Neural crest cell (in vitro differentiated cells): ENCODE data around the gene TRIM45. TPM values are rescaled to one million over a fixed set of nuclear protein-coding genes. Genes with fewer than 3 reads are reported as not detected.
A peak's percentile ranks its signal among the peaks of the same experiment; 100 is the strongest.

ENCODE experiments used
- DNase-seq: peaks from one replicate; pipeline ENCODE4 v3.0.0; 2021; ENCODE audit warnings: low read depth, mixed read lengths, low spot score
- H3K27ac Mint-ChIP-seq: one replicate; pipeline ENCODE4 v1.8.0; 2021; ENCODE audit warnings: mild to moderate bottlenecking, mixed read lengths; ENCODE audit not compliant: unreplicated experiment
- H3K27me3 Mint-ChIP-seq: 2 replicates; pipeline ENCODE4 v1.8.0; 2021; ENCODE audit warnings: low read depth, mild to moderate bottlenecking, mixed read lengths
- H3K36me3 Mint-ChIP-seq: 2 replicates; pipeline ENCODE4 v1.8.0; 2021; ENCODE audit warnings: low read depth, mild to moderate bottlenecking, mixed read lengths
- H3K4me1 Mint-ChIP-seq: 2 replicates; pipeline ENCODE4 v1.8.0; 2021; ENCODE audit warnings: mixed read lengths
- H3K4me3 Mint-ChIP-seq: one replicate; pipeline ENCODE4 v1.8.0; 2021; ENCODE audit warnings: mild to moderate bottlenecking, mixed read lengths
- H3K9me3 Mint-ChIP-seq: 2 replicates; pipeline ENCODE4 v1.8.0; 2021; ENCODE audit warnings: mixed read lengths
- CTCF ChIP-seq: fragments of 200-600 bp; sonication (generic); conservative IDR thresholded peaks from 2 replicates; pipeline ENCODE4 v1.5.0; 2021; ENCODE audit warnings: antibody characterized with exemption, mild to moderate bottlenecking
- long read RNA-seq: library from polyadenylated mRNA; unstranded; transcript quantifications from one replicate; pipeline ENCODE4 v2.0.0, GENCODE V29; 2020
- total RNA-seq: library from RNA; stranded (reverse); gene quantifications from 2 replicates; pipeline ENCODE4 v1.2.1, GENCODE V29; 2021

TRIM45 gene
- 13.3 and 16.6 TPM in 2 replicates for total RNA-seq
- long read RNA-seq, partial matches to known transcripts, result 2 of 9 reads
- long read RNA-seq, other reads (novel, unspliced or antisense), result 5 of 9 reads

DNA sequence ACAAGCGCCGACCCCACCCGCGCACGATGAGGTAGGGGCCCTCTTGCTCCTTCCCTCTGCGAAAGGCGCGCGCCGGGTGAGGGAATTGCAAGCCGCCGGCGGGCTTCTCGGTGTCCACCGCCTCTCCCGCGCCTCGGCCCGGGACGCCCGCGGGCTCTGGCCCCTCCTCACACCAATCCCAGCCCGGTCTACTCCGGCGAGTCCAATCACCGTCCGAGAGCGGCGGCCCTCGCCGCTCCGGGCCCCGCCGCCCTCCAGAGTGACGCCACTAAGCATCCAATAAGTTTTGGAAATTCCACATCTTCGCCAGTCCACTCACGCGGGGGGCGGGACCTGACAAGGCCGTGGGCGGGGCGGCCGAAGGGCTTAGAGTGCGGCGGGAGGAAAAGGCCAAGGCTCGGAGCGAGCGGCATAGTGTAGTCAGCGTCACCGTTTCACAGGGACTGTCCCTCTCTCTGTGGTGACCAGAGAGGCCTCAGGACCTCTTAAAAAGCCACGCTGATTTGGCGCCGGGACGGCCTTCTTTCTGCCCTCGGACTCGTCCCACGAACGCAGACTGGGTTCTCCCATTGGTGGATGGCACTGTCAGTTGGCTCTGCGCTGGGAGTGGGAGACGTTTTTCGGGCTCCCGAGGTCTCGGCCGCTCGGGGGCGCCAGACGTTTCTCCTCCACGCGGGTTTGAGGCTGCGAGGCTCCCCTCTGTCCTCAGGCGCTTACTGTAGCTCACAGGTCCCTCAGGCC, at the start of gene TRIM45:
TRIM45 (minus strand) TSS at position 161 of the 741 bp plus-strand sequence. CDS start 548 bp downstream, outside the sequence.
- Mint-ChIP-seq H3K9me3 (no peaks in the 10 kb centered on the region), H3K36me3 (peaks cover under 1% of the 10 kb centered on the region), H3K27me3 (no peaks in the 10 kb centered on the region), H3K27ac (peak within 1 kb of the TSS; percentile 99), H3K4me1 (peaks cover 27% of the 10 kb centered on the region), H3K4me3 (peak within 1 kb of the TSS; percentile 92)
- TF ChIP-seq CTCF, result peak; percentile 80
- DNase-seq, result peak; percentile 91

- DNase-seq, result no peak
- no peak overlapping the region for H3K4me3 Mint-ChIP-seq
- H3K36me3 Mint-ChIP-seq, result no peaks in the 10 kb centered on the region
- TF ChIP-seq CTCF, result no peak
- peaks cover 46% of the 10 kb centered on the region for H3K4me1 Mint-ChIP-seq
- peaks cover 12% of the 10 kb centered on the region for H3K9me3 Mint-ChIP-seq
- peak overlapping the region; percentile 36 for H3K27ac Mint-ChIP-seq
- H3K27me3 Mint-ChIP-seq, result no peaks in the 10 kb centered on the region
Measured at GRCh38 chr1:117169871-117170596, 48.5 kb upstream of the TRIM45 start.

DNA sequence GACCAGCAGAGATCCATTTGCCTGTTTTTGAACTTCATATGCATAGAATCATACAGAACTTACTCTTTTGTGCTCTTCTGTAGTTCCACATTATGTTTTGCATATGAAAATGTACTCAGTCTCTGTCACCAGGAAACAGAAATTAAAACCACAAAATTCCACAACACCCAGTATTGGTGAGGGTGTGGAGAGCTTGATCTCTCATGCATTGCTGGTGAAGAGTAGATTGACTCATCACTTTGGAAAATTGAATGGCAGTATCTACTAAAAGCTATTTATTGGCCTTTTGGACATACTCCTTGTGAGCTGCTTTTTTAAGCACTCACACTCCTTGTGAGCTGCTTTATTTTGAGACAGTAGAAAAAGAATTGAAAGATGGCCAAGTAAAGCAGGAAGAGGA, 45.9 kb upstream of the TRIM45 start:
- Mint-ChIP-seq H3K4me3 (no peak overlapping the region), H3K36me3 (no peaks in the 10 kb centered on the region), H3K4me1 (peaks cover 24% of the 10 kb centered on the region), H3K27me3 (no peaks in the 10 kb centered on the region), H3K9me3 (peaks cover 9% of the 10 kb centered on the region), H3K27ac (no peak overlapping the region)
- TF ChIP-seq CTCF, result no peak
- no peak for DNase-seq

GRCh38 chr1:117166076-117166475, 44.5 kb upstream of the TRIM45 start:
- H3K4me1 Mint-ChIP-seq, result peaks cover 12% of the 10 kb centered on the region
- TF ChIP-seq CTCF, result no peak
- H3K4me3 Mint-ChIP-seq, result no peak overlapping the region
- H3K27ac Mint-ChIP-seq, result no peak overlapping the region
- DNase-seq, result no peak
- peaks cover 5% of the 10 kb centered on the region for H3K9me3 Mint-ChIP-seq
- no peaks in the 10 kb centered on the region for H3K27me3 Mint-ChIP-seq
- H3K36me3 Mint-ChIP-seq, result no peaks in the 10 kb centered on the region

DNA sequence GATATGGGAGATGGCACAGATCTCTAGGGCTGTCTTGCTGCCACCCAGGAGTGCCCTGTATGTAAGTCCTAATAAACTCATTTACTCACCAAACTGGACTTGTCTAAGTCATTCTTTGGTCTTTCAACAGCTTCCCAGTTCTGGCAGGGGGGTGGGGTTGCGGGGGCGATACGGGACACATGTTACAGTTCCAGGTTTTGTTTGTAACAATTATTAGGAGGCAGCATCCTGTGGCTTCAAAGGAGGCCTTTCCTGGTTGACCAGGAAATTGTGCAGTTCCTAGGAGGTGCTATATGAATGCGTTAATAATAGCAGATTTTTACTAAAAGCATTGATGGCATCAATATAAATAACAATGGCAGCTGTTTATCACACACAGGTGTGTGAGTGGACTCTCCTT, 42.7 kb upstream of the TRIM45 start:
- Mint-ChIP-seq H3K9me3 (peaks cover 2% of the 10 kb centered on the region), H3K4me3 (no peak overlapping the region), H3K4me1 (no peaks in the 10 kb centered on the region), H3K27me3 (no peaks in the 10 kb centered on the region), H3K27ac (no peak overlapping the region), H3K36me3 (no peaks in the 10 kb centered on the region)
- DNase-seq, result no peak
- TF ChIP-seq CTCF, result no peak
